Embryonic facial prominence (tissue), 1 donor: ENCODE measurements around the gene HYAL2.
"Not testable (repeated sequence)": the region's sequence is repeated elsewhere in the genome, so short reads cannot be mapped to it uniquely, and the experiment has no call there.

ENCODE experiments used
- DNase-seq: peaks from one replicate; pipeline ENCODE4 v3.0.0-alpha.2; 2016; ENCODE audit errors: extremely low spot score

HYAL2 gene

DNA sequence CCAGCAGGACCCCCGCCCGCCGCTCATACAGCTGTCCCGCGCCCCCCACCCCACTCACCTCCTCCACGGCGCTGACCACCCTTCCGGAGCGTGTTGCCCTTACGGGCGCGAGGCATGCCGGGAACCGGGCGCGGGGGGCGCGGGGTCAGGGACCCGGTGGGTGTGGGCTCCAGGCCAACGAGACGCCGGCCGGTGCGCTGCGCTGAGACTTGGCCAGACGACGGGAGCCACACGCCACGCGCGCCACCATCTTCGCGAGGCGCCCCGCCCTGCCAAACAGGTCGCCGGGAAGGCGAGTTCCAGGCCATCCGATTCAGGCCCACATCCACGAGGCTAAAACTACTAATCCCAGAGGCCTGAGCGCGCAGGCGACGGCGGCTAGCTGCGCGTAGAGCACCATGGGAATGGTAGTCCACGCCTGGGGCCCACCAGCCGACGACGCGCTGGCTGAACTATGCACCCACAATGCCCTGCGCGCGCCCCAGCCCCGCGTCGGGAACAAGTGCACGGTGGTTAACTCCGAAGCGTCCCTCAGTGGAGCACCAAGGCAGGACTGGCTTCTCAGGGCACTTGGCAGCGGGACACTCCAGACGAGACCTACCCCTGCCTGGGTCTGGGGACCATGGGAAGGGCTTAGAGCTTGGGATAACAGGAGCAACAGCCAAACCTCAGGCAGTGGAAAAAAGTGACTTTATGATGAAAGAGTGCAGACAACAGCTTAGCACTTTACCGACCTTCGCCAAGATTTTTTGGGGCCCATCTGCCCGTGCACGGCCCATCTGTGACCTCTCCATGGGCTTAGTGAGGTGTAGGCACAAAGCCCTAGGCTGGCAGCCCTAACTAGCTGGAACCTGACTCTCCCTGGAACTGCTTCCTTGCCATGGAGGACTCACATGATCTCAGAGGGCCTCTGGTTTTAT, 30.1 kb downstream of the HYAL2 start, which contains the start of gene IFRD2:
IFRD2 (minus strand) TSS at position 271 of the 920 bp plus-strand sequence; CDS start at position 116, 155 bp downstream.
- peak; percentile 96 for DNase-seq

- no peak for DNase-seq
Measured at GRCh38 chr3:50290161-50290641, 32.3 kb downstream of the HYAL2 start.

GRCh38 chr3:50289130-50289529, 33.4 kb downstream of the HYAL2 start:
- no peak for DNase-seq

DNA sequence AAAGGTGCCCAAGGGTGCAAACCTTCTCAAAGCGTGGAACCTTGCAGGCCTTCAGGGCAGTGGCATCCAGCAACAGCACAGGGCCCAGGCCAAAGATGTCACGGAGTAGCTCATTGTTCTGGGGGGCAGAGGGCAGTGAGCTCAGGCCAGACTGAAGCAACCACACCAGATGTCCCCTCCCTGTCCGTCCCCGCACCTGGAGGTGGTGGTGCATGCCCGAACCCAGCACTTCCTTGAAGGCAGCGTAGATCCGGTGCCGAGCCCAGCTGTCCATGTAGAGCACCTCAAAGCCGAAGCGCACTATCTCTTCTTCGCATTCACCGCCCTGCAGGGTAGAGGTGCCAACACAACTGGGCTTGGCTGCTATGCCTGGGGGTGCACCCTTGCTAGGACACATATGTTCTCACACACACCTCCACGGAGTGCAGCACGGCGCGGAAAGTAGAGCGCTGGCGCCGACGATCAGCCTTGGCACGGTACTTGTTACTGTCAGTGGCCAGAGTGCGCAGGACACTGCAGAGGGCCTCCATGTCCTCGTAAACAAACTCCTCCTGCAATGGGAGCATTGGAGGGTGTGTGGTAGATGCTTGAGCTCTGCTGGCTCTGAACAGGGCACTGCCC, 34.0 kb downstream of the HYAL2 start:
- DNase-seq = no peak

GRCh38 chr3:50287262-50287661, 35.3 kb downstream of the HYAL2 start:
- DNase-seq = no peak

DNA sequence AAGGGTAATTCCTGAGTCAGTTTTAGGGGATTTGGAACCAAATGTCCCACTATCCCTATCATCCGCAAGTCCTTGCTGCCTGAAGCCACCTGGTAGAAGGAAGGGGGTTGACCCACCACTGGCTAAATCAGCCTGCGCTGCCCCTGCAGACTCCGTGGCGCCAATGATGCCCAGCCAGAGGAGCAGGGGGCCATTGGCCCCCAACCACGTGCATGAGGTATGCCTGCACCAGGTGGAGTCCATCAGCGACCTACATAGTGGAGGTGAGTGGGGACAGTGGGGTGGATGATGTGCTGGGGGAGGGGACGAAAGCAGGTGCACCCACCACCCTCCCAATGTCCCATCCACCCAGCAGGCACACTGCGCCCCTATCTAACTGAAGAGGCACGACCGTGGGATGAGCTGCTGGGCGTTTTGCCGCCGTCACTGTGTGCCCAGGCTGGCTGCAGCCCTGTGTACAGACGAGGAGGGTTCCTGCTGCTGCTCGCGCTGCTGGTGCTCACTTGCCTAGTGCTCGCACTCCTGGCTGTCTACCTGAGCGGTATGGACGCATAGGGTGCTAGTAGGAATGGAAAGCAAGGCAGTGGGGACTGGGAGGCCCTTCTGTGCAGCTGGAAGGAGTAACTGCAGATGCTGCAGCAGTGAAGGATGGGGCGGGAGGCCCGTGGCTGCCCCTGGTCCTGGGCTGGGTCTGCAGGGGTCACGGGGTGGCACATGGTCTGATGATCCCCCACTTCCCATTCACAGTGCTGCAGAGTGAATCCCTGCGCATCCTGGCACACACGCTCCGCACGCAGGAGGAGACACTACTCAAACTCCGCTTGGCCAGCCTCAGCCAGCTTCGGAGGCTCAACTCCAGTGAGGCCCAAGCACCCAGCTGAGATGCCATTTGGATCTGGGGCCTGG, 36.0 kb downstream of the HYAL2 start:
- DNase-seq = no peak

GRCh38 chr3:50284121-50284520, 38.4 kb downstream of the HYAL2 start:
- DNase-seq = not testable (repeated sequence)

GRCh38 chr3:50279255-50280016, 43.1 kb downstream of the HYAL2 start:
- DNase-seq = no peak

GRCh38 chr3:50278880-50279224, 43.7 kb downstream of the HYAL2 start, which contains the start of gene LSMEM2:
Gene LSMEM2, plus strand, starts transcription at chr3:50279087. Its CDS starts 27 bp downstream, at chr3:50279114.
- DNase-seq = no peak

GRCh38 chr3:50278123-50278879, 44.2 kb downstream of the HYAL2 start:
- no peak for DNase-seq

GRCh38 chr3:50276762-50277101, 45.8 kb downstream of the HYAL2 start:
- no peak for DNase-seq

DNA sequence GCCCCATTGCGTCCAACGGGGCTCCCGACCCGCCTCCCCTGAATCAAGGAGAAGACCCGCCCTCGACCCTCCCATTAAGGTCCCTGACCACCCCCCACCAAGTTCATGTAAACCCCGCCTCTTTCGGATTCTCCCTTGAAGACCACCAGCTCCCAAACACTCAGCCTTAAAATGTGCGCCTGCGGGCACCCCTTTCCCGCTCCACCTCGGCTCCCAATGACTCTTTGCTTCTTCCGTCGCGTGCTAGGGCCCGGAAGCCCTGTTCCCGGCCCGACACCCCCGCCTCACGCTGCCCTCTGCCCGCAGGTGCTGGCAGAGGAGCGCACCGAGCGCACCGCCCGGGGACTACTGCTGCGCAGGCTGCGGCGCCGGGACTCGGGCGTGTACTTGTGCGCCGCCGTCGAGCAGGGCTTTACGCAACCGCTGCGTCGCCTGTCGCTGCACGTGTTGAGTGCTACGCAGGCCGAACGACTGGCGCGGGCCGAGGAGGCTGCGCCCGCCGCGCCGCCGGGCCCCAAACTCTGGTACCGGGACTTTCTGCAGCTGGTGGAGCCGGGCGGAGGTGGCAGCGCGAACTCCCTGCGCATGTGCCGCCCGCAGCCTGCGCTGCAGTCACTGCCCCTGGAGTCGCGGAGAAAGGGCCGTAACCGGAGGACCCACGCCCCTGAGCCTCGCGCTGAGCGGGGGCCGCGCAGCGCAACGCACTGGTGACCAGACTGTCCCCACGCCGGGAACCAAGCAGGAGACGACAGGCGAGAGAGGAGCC, 46.4 kb downstream of the HYAL2 start:
- no peak for DNase-seq

DNA sequence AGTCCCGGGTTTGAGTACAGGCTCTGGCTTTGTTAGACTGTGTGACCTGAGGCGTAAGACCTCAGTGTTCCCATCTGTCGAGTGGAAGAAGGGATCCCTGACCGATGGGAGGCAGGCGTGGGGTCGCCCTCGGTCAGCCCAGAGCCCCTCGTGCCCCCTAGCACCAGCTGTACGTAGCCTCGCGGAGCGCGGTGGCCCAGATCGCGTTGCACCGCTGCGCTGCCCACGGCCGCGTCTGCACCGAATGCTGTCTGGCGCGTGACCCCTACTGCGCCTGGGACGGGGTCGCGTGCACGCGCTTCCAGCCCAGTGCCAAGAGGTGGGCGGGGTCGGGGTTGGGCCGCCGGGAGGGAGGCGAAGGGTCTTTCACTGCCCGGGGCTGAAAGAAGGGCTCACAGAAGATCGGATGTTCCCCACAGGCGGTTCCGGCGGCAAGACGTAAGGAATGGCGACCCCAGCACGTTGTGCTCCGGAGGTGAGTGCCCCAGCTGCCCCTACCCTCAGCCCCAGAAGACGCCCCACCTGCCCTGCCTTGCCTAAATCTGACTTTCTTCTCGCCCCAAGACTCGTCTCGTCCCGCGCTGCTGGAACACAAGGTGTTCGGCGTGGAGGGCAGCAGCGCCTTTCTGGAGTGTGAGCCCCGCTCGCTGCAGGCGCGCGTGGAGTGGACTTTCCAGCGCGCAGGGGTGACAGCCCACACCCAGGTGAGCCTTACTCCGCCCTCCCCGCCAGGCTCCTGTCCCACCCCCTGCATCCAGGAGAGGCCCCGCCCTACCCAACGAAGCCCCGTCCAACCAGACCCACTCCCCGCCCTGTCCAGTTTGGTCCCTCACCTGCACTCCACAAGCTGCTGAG, 47.2 kb downstream of the HYAL2 start:
- DNase-seq = no peak

- no peak for DNase-seq
Measured at GRCh38 chr3:50274371-50275104, 48.0 kb downstream of the HYAL2 start.

DNA sequence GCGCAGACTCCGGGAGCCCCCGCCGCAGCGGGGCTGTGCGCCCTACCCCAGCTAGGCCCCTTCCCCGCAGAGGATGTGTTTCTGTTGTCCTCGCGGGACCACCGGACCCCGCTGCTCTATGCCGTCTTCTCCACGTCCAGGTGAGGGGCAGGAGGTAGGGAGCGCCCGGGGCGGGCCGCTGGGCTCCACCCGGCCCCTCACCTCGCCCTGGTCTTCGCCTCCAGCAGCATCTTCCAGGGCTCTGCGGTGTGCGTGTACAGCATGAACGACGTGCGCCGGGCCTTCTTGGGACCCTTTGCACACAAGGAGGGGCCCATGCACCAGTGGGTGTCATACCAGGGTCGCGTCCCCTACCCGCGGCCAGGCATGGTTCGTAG, 48.9 kb downstream of the HYAL2 start:
- no peak for DNase-seq

- DNase-seq = no peak
Measured at GRCh38 chr3:50272911-50273688, 49.4 kb downstream of the HYAL2 start.

GRCh38 chr3:50272538-50272910, 50.0 kb downstream of the HYAL2 start:
- DNase-seq = not testable (repeated sequence)
